ENCODE measurements around the gene TMTC2. TPM values are rescaled to one million over a fixed set of nuclear protein-coding genes. Genes with fewer than 3 reads are reported as not detected.

Gene TMTC2
- total and polyA plus RNA-seq, 2 donors (not counting 1 experiment from before 2014, with no cell fraction given), result 2.4 to 3.2 TPM

GRCh38 chr12:83156815-83157214, 470.1 kb downstream of the TMTC2 start:
- H3K9me3 ChIP-seq (ENCODE audit: control extremely low read depth in 1 of 3, control insufficient read depth in 2 of 3, insufficient read depth in 1 of 3, low read length in 2 of 3), result no peaks in the 10 kb centered on the region
- H2AFZ ChIP-seq (ENCODE audit: insufficient read depth, low read depth, low read length, poor library complexity, severe bottlenecking), result no peak overlapping the region
- no peak overlapping the region for H3K4me3 Mint-ChIP-seq
- no peaks in the 10 kb centered on the region for H3K4me1 ChIP-seq (ENCODE audit: control insufficient read depth in 2 of 2, insufficient read depth in 2 of 2, low read length in 2 of 2)
- no peaks in the 10 kb centered on the region for H3K4me1 Mint-ChIP-seq
- no peaks in the 10 kb centered on the region for H3K79me2 ChIP-seq (ENCODE audit: control insufficient read depth, insufficient read depth, low read length)
- ATAC-seq (ENCODE audit: low read depth), result no peak
- no peaks in the 10 kb centered on the region for H3K27me3 ChIP-seq (replicated peaks in 1 of 4; ENCODE audit: control extremely low read depth in 1 of 4, control insufficient read depth in 3 of 4, insufficient read depth in 4 of 4, low read length in 3 of 4)
- no peaks in the 10 kb centered on the region for H4K20me1 ChIP-seq (ENCODE audit: control insufficient read depth, insufficient read depth, low read length, poor library complexity, severe bottlenecking)
- no peak for DNase-seq
- H3K9ac ChIP-seq (ENCODE audit: low read length), result no peak overlapping the region
- intact Hi-C loops (cut with micrococcal nuclease), result no loop called here
- H3K27ac Mint-ChIP-seq, result no peak overlapping the region
- ChIA-PET POLR2A (no interaction called here), CTCF (no interaction called here)
- H3K36me3 ChIP-seq (replicated peaks in 1 of 2; ENCODE audit: control extremely low read depth in 1 of 2, control insufficient read depth in 1 of 2, extremely low read depth in 1 of 2, insufficient read depth in 2 of 2, low read length in 1 of 2), result no peaks in the 10 kb centered on the region
- no peak overlapping the region for H3K4me3 ChIP-seq (ENCODE audit: control extremely low read depth in 1 of 5, extremely low read depth in 1 of 5, insufficient read depth in 1 of 5, low read depth in 2 of 5, low read length in 4 of 5)
- no peak overlapping the region for H3K27ac ChIP-seq (ENCODE audit: low read length in 2 of 2)
- TF ChIP-seq EZH2 (IDR thresholded peaks at IDR 0.05; ENCODE audit: borderline replicate concordance, insufficient read depth, low read depth, low read length, poor library complexity, severe bottlenecking), result no peak
- TF ChIP-seq, protein P1, sequence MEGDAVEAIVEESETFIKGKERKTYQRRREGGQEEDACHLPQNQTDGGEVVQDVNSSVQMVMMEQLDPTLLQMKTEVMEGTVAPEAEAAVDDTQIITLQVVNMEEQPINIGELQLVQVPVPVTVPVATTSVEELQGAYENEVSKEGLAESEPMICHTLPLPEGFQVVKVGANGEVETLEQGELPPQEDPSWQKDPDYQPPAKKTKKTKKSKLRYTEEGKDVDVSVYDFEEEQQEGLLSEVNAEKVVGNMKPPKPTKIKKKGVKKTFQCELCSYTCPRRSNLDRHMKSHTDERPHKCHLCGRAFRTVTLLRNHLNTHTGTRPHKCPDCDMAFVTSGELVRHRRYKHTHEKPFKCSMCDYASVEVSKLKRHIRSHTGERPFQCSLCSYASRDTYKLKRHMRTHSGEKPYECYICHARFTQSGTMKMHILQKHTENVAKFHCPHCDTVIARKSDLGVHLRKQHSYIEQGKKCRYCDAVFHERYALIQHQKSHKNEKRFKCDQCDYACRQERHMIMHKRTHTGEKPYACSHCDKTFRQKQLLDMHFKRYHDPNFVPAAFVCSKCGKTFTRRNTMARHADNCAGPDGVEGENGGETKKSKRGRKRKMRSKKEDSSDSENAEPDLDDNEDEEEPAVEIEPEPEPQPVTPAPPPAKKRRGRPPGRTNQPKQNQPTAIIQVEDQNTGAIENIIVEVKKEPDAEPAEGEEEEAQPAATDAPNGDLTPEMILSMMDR (IDR thresholded peaks at IDR 0.05), result no peak
- H3K27me3 Mint-ChIP-seq, result no peaks in the 10 kb centered on the region
- 86% methylated on average over 4 of the region's 5 CpGs for WGBS (ENCODE audit: insufficient coverage)
- H3K9me3 Mint-ChIP-seq (ENCODE audit: insufficient read depth), result peaks cover 3% of the 10 kb centered on the region
- no peak overlapping the region for H3K4me2 ChIP-seq (replicated peaks; ENCODE audit: low read depth, low read length, poor library complexity, severe bottlenecking)

DNA sequence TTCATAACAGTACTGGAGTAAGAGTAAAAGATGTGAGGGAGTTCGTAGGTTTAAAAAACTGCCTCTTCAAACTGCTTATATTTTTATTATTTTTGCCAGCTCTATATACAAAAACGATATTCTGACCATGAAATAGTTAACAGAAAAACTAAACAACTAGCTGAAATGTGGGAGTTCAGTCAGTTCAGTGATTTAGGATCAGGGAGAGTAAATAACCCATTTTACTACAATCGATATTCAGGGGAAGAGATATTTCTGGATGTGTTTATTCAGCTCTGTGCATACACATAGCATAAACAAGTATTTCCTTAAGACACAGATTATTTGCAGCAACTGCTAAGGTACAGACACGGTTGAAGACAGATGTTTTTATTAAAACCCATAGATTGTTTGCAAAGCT, 470.9 kb downstream of the TMTC2 start:
- H3K4me2 ChIP-seq (replicated peaks; ENCODE audit: low read depth, low read length, poor library complexity, severe bottlenecking), result no peak overlapping the region
- intact Hi-C loops (cut with micrococcal nuclease), result no loop called here
- no peaks in the 10 kb centered on the region for H3K4me1 ChIP-seq (ENCODE audit: control insufficient read depth in 2 of 2, insufficient read depth in 2 of 2, low read length in 2 of 2)
- no peak overlapping the region for H3K9ac ChIP-seq (ENCODE audit: low read length)
- TF ChIP-seq, protein P1 (IDR thresholded peaks at IDR 0.05), result no peak
- no peak for TF ChIP-seq EZH2 (IDR thresholded peaks at IDR 0.05; ENCODE audit: borderline replicate concordance, insufficient read depth, low read depth, low read length, poor library complexity, severe bottlenecking)
- Mint-ChIP-seq H3K4me3 (no peak overlapping the region), H3K4me1 (no peaks in the 10 kb centered on the region), H3K27me3 (no peaks in the 10 kb centered on the region), H3K27ac (no peak overlapping the region), H3K9me3 (ENCODE audit: insufficient read depth) (peaks cover 3% of the 10 kb centered on the region)
- no peak overlapping the region for H3K4me3 ChIP-seq (ENCODE audit: control extremely low read depth in 1 of 5, extremely low read depth in 1 of 5, insufficient read depth in 1 of 5, low read depth in 2 of 5, low read length in 4 of 5)
- H3K79me2 ChIP-seq (ENCODE audit: control insufficient read depth, insufficient read depth, low read length), result no peaks in the 10 kb centered on the region
- no peaks in the 10 kb centered on the region for H3K36me3 ChIP-seq (replicated peaks in 1 of 2; ENCODE audit: control extremely low read depth in 1 of 2, control insufficient read depth in 1 of 2, extremely low read depth in 1 of 2, insufficient read depth in 2 of 2, low read length in 1 of 2)
- no peak for ATAC-seq (ENCODE audit: low read depth)
- DNase-seq, result no peak
- POLR2A ChIA-PET, result no interaction called here
- H3K27ac ChIP-seq (ENCODE audit: low read length in 2 of 2), result no peak overlapping the region
- CTCF ChIA-PET, result no interaction called here
- H3K9me3 ChIP-seq (ENCODE audit: control extremely low read depth in 1 of 3, control insufficient read depth in 2 of 3, insufficient read depth in 1 of 3, low read length in 2 of 3), result no peaks in the 10 kb centered on the region
- no peaks in the 10 kb centered on the region for H4K20me1 ChIP-seq (ENCODE audit: control insufficient read depth, insufficient read depth, low read length, poor library complexity, severe bottlenecking)
- no peaks in the 10 kb centered on the region for H3K27me3 ChIP-seq (replicated peaks in 1 of 4; ENCODE audit: control extremely low read depth in 1 of 4, control insufficient read depth in 3 of 4, insufficient read depth in 4 of 4, low read length in 3 of 4)
- WGBS (ENCODE audit: insufficient coverage), result 33% methylated on average over 1 of the region's 4 CpGs
- H2AFZ ChIP-seq (ENCODE audit: insufficient read depth, low read depth, low read length, poor library complexity, severe bottlenecking), result no peak overlapping the region

All from B cell (primary cell).